Astrocyte (in vitro differentiated cells and primary cell): Measurements from ENCODE around the gene TLR9. TPM values are rescaled to one million over a fixed set of nuclear protein-coding genes. Genes with fewer than 3 reads are reported as not detected.

Experiments used
- DNase-seq: peaks from one replicate; pipeline ENCODE4 v3.0.0-alpha.2; 2010; ENCODE audit warnings: low read depth
- FAIRE-seq: peaks from 2 replicates; lab custom pipeline; 2011; peaks lifted over from hg19 to GRCh38; lab: Jason Lieb, UNC
- H2AFZ ChIP-seq: 2 replicates; pipeline ENCODE4 v1.6.0; 2012; ENCODE audit warnings: low read depth, low read length, inconsistent platforms
- H3K27ac ChIP-seq: 2 replicates; pipeline ENCODE4 v1.5.1; 2011; ENCODE audit warnings: low read depth, low read length, inconsistent platforms
- H3K27me3 ChIP-seq: 2 replicates; pipeline ENCODE4 v1.6.0; 2011; ENCODE audit warnings: low read length, inconsistent platforms; ENCODE audit not compliant: insufficient read depth
- H3K36me3 ChIP-seq: 2 replicates; pipeline ENCODE4 v1.5.1; 2011; ENCODE audit warnings: low read length, inconsistent platforms; ENCODE audit not compliant: insufficient read depth
- H3K4me1 ChIP-seq: 2 replicates; pipeline ENCODE4 v1.5.1; 2011; ENCODE audit warnings: low read length, inconsistent platforms; ENCODE audit not compliant: insufficient read depth
- H3K4me2 ChIP-seq: 2 replicates; pipeline ENCODE4 v1.6.0; 2012; ENCODE audit warnings: low read length, inconsistent platforms
- H3K4me3 ChIP-seq: 2 replicates; pipeline ENCODE4 v1.5.1; 2011; ENCODE audit warnings: low read depth, mild to moderate bottlenecking, low read length, inconsistent platforms; ENCODE audit not compliant: insufficient read depth
- H3K79me2 ChIP-seq: 2 replicates; pipeline ENCODE4 v1.6.0; 2012; ENCODE audit warnings: mild to moderate bottlenecking, low read length, inconsistent platforms; ENCODE audit not compliant: insufficient read depth
- H3K9ac ChIP-seq: 2 replicates; pipeline ENCODE4 v1.6.0; 2012; ENCODE audit warnings: mild to moderate bottlenecking, low read length, inconsistent platforms
- H3K9me3 ChIP-seq: 2 replicates; pipeline ENCODE4 v1.5.1; 2012; ENCODE audit warnings: low read depth, mild to moderate bottlenecking, low read length, inconsistent platforms; ENCODE audit not compliant: insufficient read depth
- H4K20me1 ChIP-seq: 2 replicates; pipeline ENCODE4 v1.6.0; 2012; ENCODE audit warnings: low read length, inconsistent platforms; ENCODE audit not compliant: insufficient read depth
- H3K27ac Mint-ChIP-seq: one replicate; pipeline ENCODE4 v1.8.0; 2021; ENCODE audit warnings: mild to moderate bottlenecking, mixed read lengths; ENCODE audit not compliant: unreplicated experiment
- H3K27me3 Mint-ChIP-seq: one replicate; pipeline ENCODE4 v1.8.0; 2021; ENCODE audit warnings: low read depth, mixed read lengths; ENCODE audit not compliant: unreplicated experiment
- H3K36me3 Mint-ChIP-seq: one replicate; pipeline ENCODE4 v1.8.0; 2021; ENCODE audit warnings: low read depth, mixed read lengths; ENCODE audit not compliant: unreplicated experiment
- H3K4me1 Mint-ChIP-seq: one replicate; pipeline ENCODE4 v1.8.0; 2021; ENCODE audit warnings: low read depth, mixed read lengths; ENCODE audit not compliant: unreplicated experiment
- H3K4me3 Mint-ChIP-seq: one replicate; pipeline ENCODE4 v1.8.0; 2021; ENCODE audit warnings: mild to moderate bottlenecking, moderate library complexity, mixed read lengths; ENCODE audit not compliant: unreplicated experiment
- H3K9me3 Mint-ChIP-seq: one replicate; pipeline ENCODE4 v1.8.0; 2021; ENCODE audit warnings: mild to moderate bottlenecking, mixed read lengths; ENCODE audit not compliant: unreplicated experiment
- CTCF ChIP-seq: IDR thresholded peaks from 2 replicates; pipeline ENCODE4 v1.5.1; 2011; ENCODE audit warnings: low read depth, mild to moderate bottlenecking, inconsistent platforms, low read length, moderate library complexity; ENCODE audit not compliant: insufficient read depth
- EZH2 ChIP-seq: IDR thresholded peaks from 2 replicates; pipeline ENCODE4 v1.6.1; 2012; ENCODE audit warnings: mild to moderate bottlenecking, low read length, inconsistent platforms; ENCODE audit not compliant: insufficient read depth
- total RNA-seq: library from RNA; stranded (reverse); gene quantifications from 2 replicates; pipeline ENCODE4 v1.2.1, GENCODE V29; 2021

Gene TLR9
- total RNA-seq, 1 donor from 2014 or later: 0.25 TPM

- H3K79me2 ChIP-seq: peaks cover 55% of the 10 kb centered on the region
- no peak overlapping the region for H2AFZ ChIP-seq
- peaks cover 41% of the 10 kb centered on the region for H3K4me1 ChIP-seq
- Mint-ChIP-seq H3K27me3 (no peaks in the 10 kb centered on the region), H3K4me3 (peak overlapping the region; percentile 99), H3K9me3 (peaks cover 5% of the 10 kb centered on the region), H3K36me3 (peaks cover 4% of the 10 kb centered on the region), H3K27ac (peak overlapping the region; percentile 94), H3K4me1 (peaks cover 30% of the 10 kb centered on the region)
- no peak for FAIRE-seq
- H3K4me2 ChIP-seq: peak overlapping the region; percentile 92
- peak overlapping the region; percentile 85 for H3K27ac ChIP-seq
- H3K36me3 ChIP-seq: peaks cover 2% of the 10 kb centered on the region
- H3K27me3 ChIP-seq: no peaks in the 10 kb centered on the region
- peak overlapping the region; percentile 88 for H3K9ac ChIP-seq
- peak; percentile 16 for DNase-seq
- no peak for TF ChIP-seq EZH2
- TF ChIP-seq CTCF: no peak
- no peaks in the 10 kb centered on the region for H3K9me3 ChIP-seq
- peaks cover 36% of the 10 kb centered on the region for H4K20me1 ChIP-seq
- peak overlapping the region; percentile 83 for H3K4me3 ChIP-seq
Observed at GRCh38 chr3:52238193-52238760, 12.8 kb upstream of the TLR9 start.

- DNase-seq (peak; percentile 84), FAIRE-seq (no peak)
- H3K9me3 Mint-ChIP-seq: peaks cover 3% of the 10 kb centered on the region
- peaks cover 30% of the 10 kb centered on the region for H3K4me1 Mint-ChIP-seq
- peak overlapping the region; percentile 99 for H3K4me3 Mint-ChIP-seq
- no peaks in the 10 kb centered on the region for H3K9me3 ChIP-seq
- H3K27me3 ChIP-seq: no peaks in the 10 kb centered on the region
- no peaks in the 10 kb centered on the region for H3K27me3 Mint-ChIP-seq
- peaks cover 2% of the 10 kb centered on the region for H3K36me3 ChIP-seq
- peak overlapping the region; percentile 83 for H3K4me3 ChIP-seq
- peak overlapping the region; percentile 94 for H3K27ac Mint-ChIP-seq
- peaks cover 41% of the 10 kb centered on the region for H4K20me1 ChIP-seq
- peak overlapping the region; percentile 85 for H3K27ac ChIP-seq
- peaks cover 4% of the 10 kb centered on the region for H3K36me3 Mint-ChIP-seq
- no peak overlapping the region for H2AFZ ChIP-seq
- H3K9ac ChIP-seq: peak overlapping the region; percentile 88
- peaks cover 59% of the 10 kb centered on the region for H3K79me2 ChIP-seq
- peaks cover 41% of the 10 kb centered on the region for H3K4me1 ChIP-seq
- no peak for TF ChIP-seq CTCF
- no peak for TF ChIP-seq EZH2
- H3K4me2 ChIP-seq: peak overlapping the region; percentile 92
Observed at GRCh38 chr3:52237657-52238172, 12.3 kb upstream of the TLR9 start.

- Mint-ChIP-seq H3K27me3 (no peaks in the 10 kb centered on the region), H3K27ac (peak overlapping the region; percentile 89), H3K4me3 (peak overlapping the region; percentile 99), H3K4me1 (peaks cover 30% of the 10 kb centered on the region), H3K9me3 (peaks cover 3% of the 10 kb centered on the region), H3K36me3 (peaks cover 4% of the 10 kb centered on the region)
- peak overlapping the region; percentile 92 for H3K4me2 ChIP-seq
- peaks cover 2% of the 10 kb centered on the region for H3K36me3 ChIP-seq
- H4K20me1 ChIP-seq: peaks cover 47% of the 10 kb centered on the region
- H3K4me1 ChIP-seq: peaks cover 41% of the 10 kb centered on the region
- peak overlapping the region; percentile 88 for H3K9ac ChIP-seq
- peak overlapping the region; percentile 40 for H3K4me3 ChIP-seq
- TF ChIP-seq EZH2 (no peak), CTCF (no peak)
- FAIRE-seq (peak; percentile 67), DNase-seq (no peak)
- peak overlapping the region; percentile 85 for H3K27ac ChIP-seq
- H3K27me3 ChIP-seq: no peaks in the 10 kb centered on the region
- H3K79me2 ChIP-seq: peaks cover 63% of the 10 kb centered on the region
- H3K9me3 ChIP-seq: no peaks in the 10 kb centered on the region
- peak overlapping the region; percentile 1 for H2AFZ ChIP-seq
Observed at GRCh38 chr3:52237006-52237656, 11.7 kb upstream of the TLR9 start.
